HCT116 (cell line): ENCODE results near the gene PPIL4. TPM values are rescaled to one million over a fixed set of nuclear protein-coding genes. Genes with fewer than 3 reads are reported as not detected.

Experiments used
- ATAC-seq: fragments of 200-7000 bp; cut with Tn5 transposase; 2 replicates; pipeline ENCODE4 v1.9.1; 2020; ENCODE audit warnings: mild to moderate bottlenecking, moderate library complexity
- BruUV-seq: library from RNA; stranded (reverse); fragments of 400-500 nt; replicated peaks from 2 replicates; lab custom pipeline; 2021; lab: Mats Ljungman, UMichigan
- CTCF ChIA-PET: fragments of 300-600 bp; sonication (Branson Sonifier 250); formaldehyde crosslinking; loops from one replicate; lab custom pipeline; 2021; ENCODE audit warnings: antibody characterized with exemption; lab: Charles Lee
- POLR2A ChIA-PET: fragments of 300-600, 350-600 bp; sonication (Branson Sonifier 250); formaldehyde crosslinking; loops from one replicate; lab custom pipeline; 2021; ENCODE audit warnings: antibody characterized with exemption; lab: Charles Lee
- RAD21 ChIA-PET, 2 experiments: fragments of 300-600 bp; sonication (Branson Sonifier 250); formaldehyde crosslinking; loops; one replicate each; lab custom pipeline; 2023; ENCODE audit warnings: low total read pairs in 2 of 2; ENCODE audit not compliant: uncharacterized antibody in 2 of 2, unreplicated experiment in 2 of 2, low non-redundant PET in 1 of 2; lab: Charles Lee
- DNase-seq: peaks from one replicate; pipeline ENCODE4 v3.0.0-alpha.2; 2010; ENCODE audit warnings: low read depth, low spot score
- H2AFZ ChIP-seq: fragments of 200-600 bp; shearing (Covaris generic), sonication (generic); 2 replicates; pipeline ENCODE4 v1.6.1; 2017; ENCODE audit warnings: low read depth, mixed run types, mixed read lengths, antibody characterized with exemption, low read length; ENCODE audit not compliant: poor library complexity, severe bottlenecking
- H3K27ac ChIP-seq: 2 replicates; pipeline ENCODE4 v1.5.1; 2012; ENCODE audit warnings: low read depth, low read length
- H3K27me3 ChIP-seq: fragments of 200-600 bp; sonication (generic); 2 replicates; pipeline ENCODE4 v1.6.1; 2016; ENCODE audit warnings: mixed run types, low read length, mixed read lengths; ENCODE audit not compliant: insufficient read depth
- H3K36me3 ChIP-seq, 2 experiments: fragments of 200-500 bp in 1 of 2; fragments of 200-600 bp in 1 of 2; sonication (Bioruptor generic) in 1 of 2; sonication (generic) in 1 of 2; 2 replicates each; pipeline versions ENCODE4 v1.5.1 to v1.6.1; 2014 to 2016; ENCODE audit warnings: low read length in 2 of 2, inconsistent platforms in 1 of 2, mixed read lengths in 1 of 2, mixed run types in 1 of 2; ENCODE audit not compliant: insufficient read depth in 2 of 2, control insufficient read depth in 1 of 2
- H3K4me1 ChIP-seq, 2 experiments: fragments of 200-600 bp in 1 of 2; sonication (generic) in 1 of 2; 2 replicates each; pipeline versions ENCODE4 v1.5.1 to v1.6.1; 2012 to 2017; ENCODE audit warnings: low read length in 2 of 2, inconsistent platforms in 1 of 2, mild to moderate bottlenecking in 1 of 2, mixed read lengths in 1 of 2, mixed run types in 1 of 2, moderate library complexity in 1 of 2; ENCODE audit not compliant: insufficient read depth in 2 of 2, control insufficient read depth in 1 of 2
- H3K4me2 ChIP-seq: fragments of 200-600 bp; sonication (generic); 2 replicates; pipeline ENCODE4 v1.6.1; 2017; ENCODE audit warnings: mixed run types, low read length, mixed read lengths
- H3K4me3 ChIP-seq, 2 experiments: fragments of 200-600 bp in 1 of 2; sonication (generic) in 1 of 2; replicated peaks in 1 of 2; 2 replicates each; pipeline ENCODE4 v1.5.1; 2011 to 2016; ENCODE audit warnings: low read length in 2 of 2, control low read depth in 1 of 2, low read depth in 1 of 2, mild to moderate bottlenecking in 1 of 2, mixed read lengths in 1 of 2, mixed run types in 1 of 2
- H3K79me2 ChIP-seq: fragments of 200-600 bp; sonication (generic); 2 replicates; pipeline ENCODE4 v1.6.1; 2017; ENCODE audit warnings: mild to moderate bottlenecking, mixed run types, low read length, moderate library complexity, mixed read lengths; ENCODE audit not compliant: insufficient read depth
- H3K9ac ChIP-seq: fragments of 200-600 bp; sonication (generic); 2 replicates; pipeline ENCODE4 v1.6.1; 2016; ENCODE audit warnings: low read length, mixed read lengths
- H3K9me2 ChIP-seq: fragments of 200-600 bp; sonication (generic), shearing (Covaris generic); 2 replicates; pipeline ENCODE4 v1.6.1; 2017; ENCODE audit warnings: mixed run types, mild to moderate bottlenecking, moderate library complexity; ENCODE audit not compliant: insufficient read depth
- H3K9me3 ChIP-seq, 2 experiments: fragments of 200-500 bp in 1 of 2; fragments of 200-600 bp in 1 of 2; sonication (Bioruptor generic) in 1 of 2; sonication (generic) in 1 of 2; 2 replicates each; pipeline ENCODE4 v1.6.1; 2014 to 2017; ENCODE audit warnings: low read length in 2 of 2, mixed read lengths in 2 of 2, inconsistent platforms in 1 of 2, low read depth in 1 of 2, mild to moderate bottlenecking in 1 of 2, mixed run types in 1 of 2, moderate library complexity in 1 of 2; ENCODE audit not compliant: control insufficient read depth in 1 of 2, insufficient read depth in 1 of 2
- H4K20me1 ChIP-seq: fragments of 200-600 bp; sonication (generic), shearing (Covaris generic); 2 replicates; pipeline ENCODE4 v1.6.1; 2017; ENCODE audit warnings: mixed run types, mild to moderate bottlenecking, moderate library complexity; ENCODE audit not compliant: insufficient read depth
- EGR1 ChIP-seq: IDR thresholded peaks from 2 replicates; pipeline ENCODE4 v1.6.1; 2012; ENCODE audit warnings: low read depth
- EZH2phosphoT487 ChIP-seq: fragments of 200-600 bp; IDR thresholded peaks from 2 replicates; pipeline ENCODE4 v1.6.1; 2018; ENCODE audit warnings: antibody characterized with exemption, borderline replicate concordance
- FOSL1 ChIP-seq: IDR thresholded peaks from 2 replicates; pipeline ENCODE4 v1.6.1; 2012; ENCODE audit warnings: low read depth
- JUND ChIP-seq: IDR thresholded peaks from 2 replicates; pipeline ENCODE4 v1.6.1; 2012
- POLR2A ChIP-seq: IDR thresholded peaks from 2 replicates; pipeline ENCODE4 v1.7.0; 2011; ENCODE audit warnings: borderline replicate concordance; ENCODE audit not compliant: insufficient read depth, insufficient read length; ENCODE audit errors: extremely low read depth
- SIN3A ChIP-seq: IDR thresholded peaks from 2 replicates; pipeline ENCODE4 v1.6.1; 2012; ENCODE audit warnings: low read depth
- SP1 ChIP-seq: IDR thresholded peaks from 2 replicates; pipeline ENCODE4 v1.6.1; 2012; ENCODE audit warnings: low read depth
- YY1 ChIP-seq: IDR thresholded peaks from 2 replicates; pipeline ENCODE4 v1.6.1; 2011; ENCODE audit warnings: low read length, low read depth, moderate library complexity, mild to moderate bottlenecking; ENCODE audit not compliant: insufficient replicate concordance; ENCODE audit errors: extremely low read depth
- ZFX ChIP-seq: fragments of 450-650 bp; IDR thresholded peaks from 2 replicates; pipeline ENCODE4 v1.6.1; 2017
- intact Hi-C: fragments of 100-400 bp; cut with micrococcal nuclease; formaldehyde crosslinking; loops from 2 replicates; pipeline ENCODE4 v1.10.0; 2022
- total RNA-seq: library from RNA; stranded (reverse); gene quantifications from one replicate; pipeline ENCODE4 v1.2.1, GENCODE V29; 2021; ENCODE audit not compliant: unreplicated experiment
- TF ChIP-seq, protein P1 (sequence below): IDR thresholded peaks from 2 replicates; pipeline ENCODE4 v1.6.1; 2012
- TF ChIP-seq, protein P2 (sequence below), 3 experiments: fragments of 200-600 bp in 1 of 3; sonication (generic) in 1 of 3; IDR thresholded peaks in 2 of 3; conservative IDR thresholded peaks in 1 of 3; 2 replicates each; pipeline ENCODE4 v1.5.1; 2012 to 2017; ENCODE audit warnings: low read depth in 2 of 3, low read length in 2 of 3, antibody characterized with exemption in 1 of 3, borderline replicate concordance in 1 of 3, control low read depth in 1 of 3, mild to moderate bottlenecking in 1 of 3, mixed read lengths in 1 of 3, mixed run types in 1 of 3, moderate library complexity in 1 of 3; ENCODE audit not compliant: insufficient read depth in 1 of 3
- TF ChIP-seq, protein P3 (sequence below): IDR thresholded peaks from 2 replicates; pipeline ENCODE4 v1.6.1; 2012

PPIL4 gene
- total RNA-seq, 1 experiment from 2014 or later = 31.0 TPM

DNA sequence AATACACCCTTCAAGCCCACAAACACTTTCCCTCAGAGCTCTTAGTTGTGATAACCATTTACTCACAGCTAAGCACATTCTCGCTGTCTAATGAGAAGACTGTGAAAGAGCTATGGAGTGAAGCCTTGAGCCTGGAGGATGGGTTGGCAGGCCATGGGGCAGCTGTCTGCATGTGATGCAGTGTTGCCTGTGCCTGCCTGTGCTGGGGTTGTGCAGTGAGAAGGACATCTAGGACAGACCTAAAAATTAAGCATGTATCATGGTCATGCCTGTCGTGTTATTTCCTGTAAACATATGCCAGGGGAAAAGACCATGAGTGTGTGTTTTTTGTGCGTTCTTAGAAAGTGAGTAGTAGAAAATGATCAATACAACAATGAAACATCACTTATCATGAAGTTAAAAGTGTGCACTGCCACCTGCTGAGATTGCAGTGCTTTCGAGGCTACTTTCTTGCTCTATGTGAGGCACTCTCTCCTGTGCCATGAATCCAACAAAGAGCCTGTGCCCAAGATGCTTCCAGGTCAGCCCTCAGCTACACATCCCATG, 53.0 kb downstream of the PPIL4 start:
- ATAC-seq = no peak
- intact Hi-C loops = no loop called here
- TF ChIP-seq ZFX (no peak), EGR1 (no peak), JUND (no peak), FOSL1 (no peak), YY1 (no peak), EZH2phosphoT487 (no peak), SIN3A (no peak), SP1 (no peak), POLR2A (no peak)
- TF ChIP-seq, protein P1, sequence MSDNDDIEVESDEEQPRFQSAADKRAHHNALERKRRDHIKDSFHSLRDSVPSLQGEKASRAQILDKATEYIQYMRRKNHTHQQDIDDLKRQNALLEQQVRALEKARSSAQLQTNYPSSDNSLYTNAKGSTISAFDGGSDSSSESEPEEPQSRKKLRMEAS = no peak
- TF ChIP-seq, protein P2, sequence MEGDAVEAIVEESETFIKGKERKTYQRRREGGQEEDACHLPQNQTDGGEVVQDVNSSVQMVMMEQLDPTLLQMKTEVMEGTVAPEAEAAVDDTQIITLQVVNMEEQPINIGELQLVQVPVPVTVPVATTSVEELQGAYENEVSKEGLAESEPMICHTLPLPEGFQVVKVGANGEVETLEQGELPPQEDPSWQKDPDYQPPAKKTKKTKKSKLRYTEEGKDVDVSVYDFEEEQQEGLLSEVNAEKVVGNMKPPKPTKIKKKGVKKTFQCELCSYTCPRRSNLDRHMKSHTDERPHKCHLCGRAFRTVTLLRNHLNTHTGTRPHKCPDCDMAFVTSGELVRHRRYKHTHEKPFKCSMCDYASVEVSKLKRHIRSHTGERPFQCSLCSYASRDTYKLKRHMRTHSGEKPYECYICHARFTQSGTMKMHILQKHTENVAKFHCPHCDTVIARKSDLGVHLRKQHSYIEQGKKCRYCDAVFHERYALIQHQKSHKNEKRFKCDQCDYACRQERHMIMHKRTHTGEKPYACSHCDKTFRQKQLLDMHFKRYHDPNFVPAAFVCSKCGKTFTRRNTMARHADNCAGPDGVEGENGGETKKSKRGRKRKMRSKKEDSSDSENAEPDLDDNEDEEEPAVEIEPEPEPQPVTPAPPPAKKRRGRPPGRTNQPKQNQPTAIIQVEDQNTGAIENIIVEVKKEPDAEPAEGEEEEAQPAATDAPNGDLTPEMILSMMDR (IDR thresholded peaks at IDR 0.05 in 2 of 3, conservative IDR thresholded peaks at IDR 0.05 in 1 of 3; ENCODE audit: borderline replicate concordance in 1 of 3, insufficient read depth in 1 of 3, low read depth in 2 of 3, low read length in 2 of 3) = no peak
- TF ChIP-seq, protein P3, sequence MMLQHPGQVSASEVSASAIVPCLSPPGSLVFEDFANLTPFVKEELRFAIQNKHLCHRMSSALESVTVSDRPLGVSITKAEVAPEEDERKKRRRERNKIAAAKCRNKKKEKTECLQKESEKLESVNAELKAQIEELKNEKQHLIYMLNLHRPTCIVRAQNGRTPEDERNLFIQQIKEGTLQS = no peak
- Histone ChIP-seq H3K36me3 (no peaks in the 10 kb centered on the region), H3K4me2 (no peak overlapping the region), H3K4me3 (no peak overlapping the region), H4K20me1 (no peaks in the 10 kb centered on the region), H3K9me3 (no peaks in the 10 kb centered on the region), H3K9me2 (no peaks in the 10 kb centered on the region), H2AFZ (no peak overlapping the region), H3K4me1 (peaks cover 0 to 4% of the 10 kb centered on the region in 2 experiments; a peak in 1 of 4 replicates), H3K27ac (no peak overlapping the region), H3K79me2 (no peaks in the 10 kb centered on the region), H3K9ac (no peak overlapping the region), H3K27me3 (no peaks in the 10 kb centered on the region)
- ChIA-PET RAD21 (no interaction called here), CTCF (no interaction called here), POLR2A (no interaction called here)
- no TSS peak for BruUV-seq
- no peak for DNase-seq
